Islet precursor cell (in vitro differentiated cells): ENCODE data around the gene CMPK1.

ENCODE experiments used
- DNase-seq: peaks from one replicate; pipeline ENCODE4 v3.0.0-alpha.2; 2018

The CMPK1 gene

DNA sequence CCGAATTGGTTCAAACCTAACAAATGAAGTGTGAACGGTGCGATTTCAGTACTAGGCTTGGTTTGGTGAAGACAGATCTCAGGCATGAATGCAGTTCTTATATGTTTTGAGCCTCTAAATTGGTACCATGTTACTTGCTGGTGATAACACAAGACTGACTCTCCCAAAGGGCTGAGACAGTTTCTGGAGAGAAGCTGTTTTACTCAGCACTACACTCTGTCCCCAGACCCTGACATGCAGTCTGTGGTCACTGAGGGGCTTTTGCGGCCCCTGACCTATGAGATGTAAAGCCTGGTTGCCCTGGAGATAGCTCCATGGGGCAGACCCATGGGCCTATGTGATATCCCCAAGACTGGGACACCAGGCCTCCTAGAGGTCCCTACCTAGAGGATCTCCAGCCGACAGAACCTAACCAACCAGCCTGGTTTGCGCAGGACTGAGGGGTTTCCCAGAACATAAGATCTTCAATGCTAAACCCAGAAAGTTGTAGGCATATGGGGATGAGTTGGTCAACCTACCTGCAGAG is 63.1 kb downstream of the CMPK1 start:
- DNase-seq, result no peak

DNA sequence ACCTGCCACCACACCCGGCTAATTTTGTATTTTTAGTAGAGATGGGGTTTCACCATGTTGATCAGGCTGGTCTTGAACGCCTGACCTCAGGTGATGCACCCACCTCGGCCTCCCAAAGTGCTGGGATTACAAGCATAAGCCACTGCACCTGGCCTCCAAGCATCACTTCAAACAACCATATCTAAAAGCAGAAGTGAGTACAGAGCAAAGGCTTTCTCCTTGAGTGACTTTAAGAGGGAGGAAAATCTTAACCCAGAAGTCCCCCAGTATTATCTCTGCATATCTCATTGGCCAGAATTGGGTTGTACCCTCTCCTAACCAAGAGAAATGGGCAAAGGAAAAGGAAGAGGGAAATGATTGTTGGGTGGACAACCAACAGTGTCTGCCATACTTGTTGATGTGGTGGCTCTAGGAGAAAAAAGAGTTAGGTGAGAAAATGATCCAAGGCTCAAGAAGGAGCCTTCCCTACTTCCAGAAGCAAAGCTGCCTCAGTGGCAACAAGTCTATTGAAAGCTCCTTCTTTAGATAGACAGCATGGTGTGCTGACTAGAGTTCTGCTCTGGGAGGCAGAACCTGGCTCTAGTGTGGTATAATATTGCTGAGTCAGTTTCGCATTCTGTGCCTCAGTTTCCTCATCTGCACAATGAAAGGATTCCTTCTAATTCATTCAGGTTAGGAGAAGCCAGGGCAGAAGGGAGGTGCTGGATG is 65.7 kb downstream of the CMPK1 start:
- DNase-seq, result peak; percentile 7

DNA sequence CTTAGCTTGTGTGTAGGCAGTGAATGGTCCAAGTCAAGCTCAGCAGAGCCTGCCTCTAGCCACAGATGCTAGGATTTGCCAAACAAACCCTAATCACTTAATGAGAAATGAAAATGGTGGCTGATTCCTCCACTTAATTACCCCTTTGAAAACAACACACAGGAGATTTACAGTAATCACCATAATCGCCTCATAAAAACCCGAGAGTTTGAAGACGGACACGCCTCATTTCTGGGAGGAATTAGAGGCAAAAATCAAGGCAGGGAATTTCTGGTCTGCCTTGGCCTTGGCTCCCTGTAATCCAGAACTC is 66.2 kb downstream of the CMPK1 start:
- peak; percentile 45 for DNase-seq

DNA sequence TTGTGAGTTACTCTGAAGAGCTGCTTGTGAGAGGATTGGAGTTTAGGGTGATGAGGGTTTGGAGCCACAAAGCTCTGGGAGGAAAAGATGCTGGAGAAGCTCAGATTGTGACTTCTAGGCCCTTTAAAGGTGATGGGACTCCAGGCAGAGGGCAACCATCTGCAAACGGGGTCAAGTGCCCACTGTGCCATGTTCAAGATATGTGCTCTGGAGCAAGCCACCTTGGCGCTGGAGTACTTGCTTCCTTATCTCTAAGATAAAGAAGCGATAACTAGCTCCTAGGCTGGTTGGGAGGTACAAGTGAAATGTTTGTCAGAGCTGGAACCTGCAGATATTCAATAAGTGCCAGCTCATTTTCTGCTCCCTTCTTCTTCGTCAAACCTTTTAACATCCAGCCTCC is 68.2 kb downstream of the CMPK1 start:
- no peak for DNase-seq

DNA sequence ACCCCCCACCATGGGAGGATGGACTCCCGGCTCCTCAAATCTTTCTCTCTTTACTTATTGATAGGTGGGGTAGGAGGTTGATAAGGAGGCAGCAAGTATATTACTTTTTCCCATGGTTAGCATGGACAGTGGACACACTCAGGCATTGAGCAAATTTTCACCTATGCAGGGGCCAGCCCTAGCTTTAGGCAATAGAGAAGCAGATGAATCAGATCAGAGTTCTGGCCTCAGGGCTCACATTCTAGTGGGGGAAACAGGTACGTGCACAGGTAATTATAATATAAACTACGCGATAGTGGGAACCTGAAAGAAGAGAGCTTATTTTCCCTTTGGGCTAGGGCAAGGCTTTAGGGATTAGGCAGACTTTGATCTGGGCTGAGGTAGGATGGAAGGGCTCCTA is 69.0 kb downstream of the CMPK1 start:
- no peak for DNase-seq

DNA sequence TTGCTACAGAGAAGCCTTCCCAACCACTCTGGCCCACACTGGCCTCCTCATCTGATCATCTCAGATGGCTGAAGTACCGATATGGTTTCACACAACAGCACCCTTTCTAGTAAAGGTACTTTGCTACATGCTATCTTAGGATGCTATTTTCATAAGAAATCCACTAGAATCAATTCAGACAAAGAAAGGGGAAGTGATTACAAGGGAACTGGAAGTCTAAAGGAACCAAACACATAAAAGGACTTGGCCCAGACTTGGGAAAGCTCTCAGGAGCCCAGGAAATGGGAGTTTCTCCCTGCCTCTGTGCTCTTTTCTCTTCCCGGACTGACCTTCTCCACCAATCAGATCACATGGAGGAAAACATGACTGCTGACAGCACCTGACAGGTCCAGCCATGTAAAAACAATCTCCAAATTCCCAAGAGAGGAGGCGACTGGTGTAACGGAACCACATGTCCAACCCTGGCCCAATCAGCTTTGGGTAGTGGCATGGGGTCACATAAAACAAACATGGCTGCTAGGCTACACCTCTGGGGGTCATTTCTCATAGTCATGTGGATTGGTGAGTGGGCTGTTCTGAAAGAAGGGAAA is 69.8 kb downstream of the CMPK1 start:
- DNase-seq, result no peak

DNA sequence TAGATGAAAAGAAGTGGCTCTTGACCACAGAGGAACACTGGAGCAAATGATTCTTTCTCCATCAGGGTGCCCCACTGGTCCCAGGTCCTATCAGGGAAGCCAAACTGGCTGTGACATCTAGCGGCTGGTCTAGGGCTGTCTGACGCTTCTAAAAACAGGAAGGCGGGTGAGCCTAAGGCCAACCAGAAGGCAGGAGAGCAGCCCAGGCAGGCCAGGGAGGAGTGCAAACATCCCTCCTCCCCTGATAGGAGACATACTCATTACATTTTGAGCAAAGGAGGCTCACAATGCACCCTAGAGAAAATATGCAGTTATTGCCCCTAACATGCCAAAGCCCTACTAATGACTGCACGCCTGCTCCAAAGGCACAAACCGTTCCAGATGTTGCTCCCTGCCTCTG is 72.1 kb downstream of the CMPK1 start:
- DNase-seq, result no peak

DNA sequence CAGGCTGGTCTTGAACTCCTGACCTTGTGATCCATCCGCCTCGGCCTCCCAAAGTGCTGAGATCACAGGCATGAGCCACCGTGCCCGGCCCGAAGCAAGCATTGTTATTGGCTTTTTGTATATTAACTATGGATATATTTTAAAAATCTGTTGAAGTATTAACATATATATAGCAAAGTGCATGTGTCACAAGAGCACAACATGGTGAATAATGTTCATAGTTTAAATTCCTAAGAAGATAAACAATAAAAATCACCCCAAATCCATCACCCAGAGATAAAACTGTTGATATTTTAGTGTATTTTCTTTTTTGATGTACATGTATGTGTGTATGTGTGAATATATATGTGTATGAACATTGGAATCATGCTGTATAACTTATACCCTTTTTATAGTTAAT is 73.4 kb downstream of the CMPK1 start:
- DNase-seq, result no peak

DNA sequence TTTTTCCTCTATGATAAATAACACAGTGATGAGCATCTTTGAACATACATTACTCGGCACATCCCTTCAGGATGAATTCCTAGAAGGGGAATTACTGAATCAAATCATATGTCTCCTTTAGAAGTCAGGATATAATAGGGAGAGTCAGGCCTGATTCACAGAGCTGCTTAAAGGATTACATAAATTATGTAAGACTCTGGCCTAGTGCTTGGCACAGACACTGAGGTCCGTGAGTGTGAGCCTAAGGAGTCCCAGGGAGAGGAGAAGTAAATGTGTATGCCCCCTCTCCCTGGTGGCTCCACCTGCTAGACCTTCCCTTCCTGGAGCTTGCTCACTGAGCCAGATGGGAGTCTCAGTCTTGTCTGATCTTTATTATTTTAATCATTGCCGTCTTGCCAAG is 73.9 kb downstream of the CMPK1 start:
- no peak for DNase-seq

DNA sequence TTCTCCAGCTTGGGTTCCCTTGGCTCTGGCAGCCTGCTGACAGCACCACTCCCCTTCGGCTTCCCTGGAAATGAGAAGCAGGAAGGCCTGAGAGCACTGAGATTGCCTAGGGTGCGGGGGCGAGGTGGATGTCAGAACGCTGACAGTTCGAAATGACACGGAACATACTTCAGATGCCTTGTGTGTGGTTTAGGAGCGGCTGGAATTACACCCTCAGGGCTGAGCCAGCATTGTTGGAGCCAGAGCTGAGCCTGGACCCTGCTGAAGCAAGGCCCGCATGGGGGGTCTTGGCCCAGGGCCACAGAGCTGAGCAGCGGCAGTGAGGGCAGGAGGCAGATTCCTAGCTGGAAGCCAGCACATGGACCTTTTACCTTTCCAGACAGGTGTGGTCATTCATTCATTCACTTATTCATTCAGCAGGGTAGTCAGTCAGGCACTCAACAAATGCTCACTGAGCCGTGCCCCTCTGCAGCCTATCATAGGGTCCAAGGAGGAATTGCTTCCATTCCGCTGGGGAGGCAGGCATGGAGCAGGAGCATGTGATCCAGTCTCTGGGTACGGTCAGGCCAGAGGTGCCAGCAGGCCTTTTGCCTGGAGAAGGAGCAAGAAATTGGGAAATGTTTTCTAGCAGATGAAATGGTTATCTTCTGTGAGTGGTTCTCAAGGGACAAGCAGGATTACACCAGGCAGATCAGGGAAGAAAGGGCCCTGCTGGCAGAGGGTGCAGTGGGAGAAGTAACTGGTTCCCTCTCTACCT is 75.9 kb downstream of the CMPK1 start:
- DNase-seq, result peak; percentile 98

DNA sequence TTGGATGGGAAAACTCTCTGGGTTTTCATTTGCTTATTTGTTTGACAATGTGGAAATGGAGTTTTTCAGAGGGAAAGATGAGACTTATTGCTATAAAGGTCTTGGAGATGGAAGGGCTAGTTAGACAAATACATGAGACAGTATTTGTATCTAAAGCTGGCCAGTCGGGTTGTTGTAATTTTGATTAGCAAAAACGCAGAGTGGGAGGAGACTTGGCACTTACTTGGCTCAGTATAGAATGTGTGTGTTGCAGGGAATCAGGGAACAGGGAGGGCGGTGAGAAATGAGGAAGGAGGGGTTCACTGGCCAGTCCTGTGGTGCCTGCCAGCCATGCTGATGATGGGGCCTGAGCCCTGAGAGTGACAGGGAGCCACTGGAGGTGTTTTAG is 76.5 kb downstream of the CMPK1 start:
- DNase-seq, result no peak

DNA sequence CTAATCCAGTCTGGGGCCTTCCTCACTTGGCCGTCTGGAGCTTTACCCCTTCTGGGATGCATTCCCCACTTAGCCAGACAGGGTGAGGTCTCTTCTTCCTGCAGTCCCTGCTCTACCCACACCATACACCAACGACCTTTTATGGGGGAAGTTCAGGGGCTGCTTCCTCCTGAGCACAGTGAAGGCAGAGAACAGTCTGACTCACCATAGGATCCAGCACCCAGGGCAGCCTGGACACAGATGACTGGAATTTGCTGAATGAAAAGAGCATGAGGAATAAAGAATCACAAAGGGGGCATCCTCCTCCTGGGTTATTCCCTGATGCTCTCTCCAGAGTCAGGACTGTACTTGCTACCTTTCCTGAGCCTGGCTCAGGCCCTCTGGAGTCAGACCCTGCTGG is 77.8 kb downstream of the CMPK1 start:
- peak; percentile 79 for DNase-seq

DNA sequence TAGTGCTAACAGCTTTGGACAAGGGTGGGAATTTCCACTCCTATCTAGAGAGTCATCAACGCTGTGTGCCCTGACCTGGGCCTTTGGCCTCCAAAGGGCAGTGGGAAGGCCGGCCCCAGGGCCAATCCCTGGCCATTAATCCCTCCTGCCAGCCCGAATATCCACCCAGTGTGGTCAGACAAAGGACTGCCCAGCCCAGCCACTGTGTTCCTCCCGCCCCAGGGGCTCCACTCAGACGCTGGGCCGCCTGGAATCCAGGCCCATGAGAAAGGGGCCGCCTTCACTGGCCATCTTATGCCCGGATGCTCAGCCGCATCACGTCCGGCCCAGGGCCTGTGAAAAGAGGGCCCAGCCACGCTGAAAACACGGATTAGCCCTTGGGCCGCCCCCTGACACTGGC is 78.8 kb downstream of the CMPK1 start:
- peak; percentile 78 for DNase-seq

DNA sequence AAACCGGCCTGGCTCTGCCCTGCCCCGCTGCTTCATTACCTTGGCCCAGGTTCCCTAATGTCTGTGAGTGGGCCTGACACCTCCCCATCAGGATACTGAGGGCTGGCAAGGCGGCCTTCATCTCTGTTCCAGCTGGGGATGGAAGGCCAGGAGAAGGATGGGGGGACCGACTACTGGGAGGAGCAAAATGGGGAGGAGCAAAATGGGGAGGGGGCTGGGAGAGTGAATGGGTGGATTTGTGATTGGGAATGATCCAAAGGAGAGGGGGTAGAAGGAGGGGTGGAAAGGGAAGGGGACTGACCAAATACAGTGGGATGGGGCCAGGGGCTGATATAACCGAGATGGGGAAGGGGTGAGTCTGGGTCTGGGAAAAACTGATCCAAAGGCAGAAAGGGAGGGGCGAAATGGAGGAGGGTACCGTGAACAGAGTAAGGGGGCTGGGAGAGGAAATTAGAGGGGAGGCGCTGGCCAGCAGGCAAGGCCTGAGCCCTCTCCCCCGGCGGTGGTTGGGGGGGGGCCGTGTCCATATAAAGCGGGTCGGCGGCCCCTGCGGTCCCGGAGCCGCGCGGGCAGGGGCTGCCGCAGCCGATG is 82.2 kb downstream of the CMPK1 start, which contains the start of gene FOXE3:
TSS of gene FOXE3 (plus strand) at position 558 of the 591 bp plus-strand sequence. CDS start at position 589, 31 bp downstream.
- no peak for DNase-seq

DNA sequence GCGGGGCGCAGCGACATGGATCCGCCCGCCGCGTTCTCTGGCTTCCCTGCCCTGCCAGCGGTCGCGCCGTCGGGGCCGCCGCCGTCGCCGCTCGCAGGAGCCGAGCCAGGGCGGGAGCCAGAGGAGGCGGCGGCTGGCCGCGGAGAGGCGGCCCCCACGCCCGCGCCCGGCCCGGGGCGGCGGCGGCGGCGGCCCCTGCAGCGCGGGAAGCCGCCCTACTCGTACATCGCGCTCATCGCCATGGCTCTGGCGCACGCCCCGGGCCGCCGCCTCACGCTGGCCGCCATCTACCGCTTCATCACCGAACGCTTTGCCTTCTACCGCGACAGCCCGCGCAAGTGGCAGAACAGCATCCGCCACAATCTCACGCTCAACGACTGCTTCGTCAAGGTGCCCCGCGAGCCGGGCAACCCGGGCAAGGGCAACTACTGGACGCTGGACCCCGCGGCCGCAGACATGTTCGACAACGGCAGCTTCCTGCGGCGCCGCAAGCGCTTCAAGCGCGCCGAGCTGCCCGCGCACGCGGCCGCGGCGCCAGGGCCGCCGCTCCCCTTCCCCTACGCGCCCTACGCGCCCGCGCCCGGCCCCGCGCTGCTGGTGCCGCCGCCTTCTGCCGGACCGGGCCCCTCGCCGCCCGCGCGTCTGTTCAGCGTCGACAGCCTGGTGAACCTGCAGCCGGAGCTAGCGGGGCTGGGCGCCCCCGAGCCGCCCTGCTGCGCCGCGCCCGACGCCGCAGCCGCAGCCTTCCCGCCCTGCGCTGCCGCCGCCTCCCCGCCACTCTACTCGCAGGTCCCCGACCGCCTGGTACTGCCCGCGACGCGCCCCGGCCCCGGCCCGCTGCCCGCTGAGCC is 83.0 kb downstream of the CMPK1 start:
- DNase-seq, result no peak

DNA sequence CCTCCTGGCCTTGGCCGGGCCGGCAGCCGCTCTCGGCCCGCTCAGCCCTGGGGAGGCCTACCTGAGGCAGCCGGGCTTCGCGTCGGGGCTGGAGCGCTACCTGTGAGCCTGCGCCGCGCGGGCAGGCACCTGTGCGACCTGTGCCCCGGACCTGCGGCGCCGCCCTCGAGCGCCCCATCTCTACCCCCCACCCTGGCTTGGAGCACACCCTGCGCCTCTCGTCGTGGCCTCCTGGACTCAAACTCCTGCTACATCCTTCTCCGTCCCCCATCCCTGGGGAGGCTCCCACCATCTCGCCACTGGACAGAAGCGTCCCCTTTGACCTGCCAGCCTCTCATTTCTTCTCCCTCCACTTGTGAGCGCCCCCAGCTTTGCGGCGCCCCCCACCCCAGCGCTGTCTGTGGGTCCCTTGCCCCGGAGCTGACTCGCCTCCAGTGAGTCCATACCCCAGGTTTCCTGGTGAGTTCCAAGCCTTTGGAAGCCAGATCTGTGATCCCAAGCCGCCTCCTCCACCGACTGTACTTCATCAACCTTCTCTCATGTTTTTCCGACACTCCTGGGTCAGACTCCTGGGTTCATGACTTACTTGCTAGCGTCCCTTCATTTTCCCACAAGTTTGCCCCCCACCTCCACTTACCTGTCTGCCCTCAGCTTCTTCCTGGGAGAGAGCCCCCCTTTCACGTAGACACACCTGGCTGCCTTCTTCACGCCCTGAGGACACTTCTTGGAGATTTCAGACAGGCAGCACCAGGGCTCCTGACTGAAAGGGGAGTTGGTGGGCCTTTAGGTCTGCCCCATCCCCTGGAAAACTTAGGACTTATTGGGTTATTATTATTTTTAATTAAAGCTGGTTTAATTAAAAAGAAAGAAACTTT is 83.8 kb downstream of the CMPK1 start:
- no peak for DNase-seq

DNA sequence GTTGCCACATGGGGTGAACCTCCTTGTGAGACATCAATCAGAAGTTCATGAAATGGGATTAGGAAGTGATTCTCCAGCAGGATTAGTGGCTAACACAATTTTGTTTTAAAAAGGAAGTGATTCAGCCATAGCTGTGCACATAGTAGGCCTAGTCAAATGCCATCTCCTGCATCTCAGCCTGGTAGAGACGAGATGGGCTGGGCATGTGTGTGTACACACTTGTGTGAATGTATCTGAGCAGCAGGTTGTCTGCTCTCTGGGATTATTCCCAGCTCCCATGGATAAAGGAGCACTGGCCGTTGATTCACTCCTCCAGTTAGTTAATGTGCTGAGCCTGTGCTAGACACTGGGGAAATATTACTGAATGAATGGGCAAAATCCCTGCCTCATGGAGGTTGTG is 84.5 kb downstream of the CMPK1 start:
- no peak for DNase-seq

DNA sequence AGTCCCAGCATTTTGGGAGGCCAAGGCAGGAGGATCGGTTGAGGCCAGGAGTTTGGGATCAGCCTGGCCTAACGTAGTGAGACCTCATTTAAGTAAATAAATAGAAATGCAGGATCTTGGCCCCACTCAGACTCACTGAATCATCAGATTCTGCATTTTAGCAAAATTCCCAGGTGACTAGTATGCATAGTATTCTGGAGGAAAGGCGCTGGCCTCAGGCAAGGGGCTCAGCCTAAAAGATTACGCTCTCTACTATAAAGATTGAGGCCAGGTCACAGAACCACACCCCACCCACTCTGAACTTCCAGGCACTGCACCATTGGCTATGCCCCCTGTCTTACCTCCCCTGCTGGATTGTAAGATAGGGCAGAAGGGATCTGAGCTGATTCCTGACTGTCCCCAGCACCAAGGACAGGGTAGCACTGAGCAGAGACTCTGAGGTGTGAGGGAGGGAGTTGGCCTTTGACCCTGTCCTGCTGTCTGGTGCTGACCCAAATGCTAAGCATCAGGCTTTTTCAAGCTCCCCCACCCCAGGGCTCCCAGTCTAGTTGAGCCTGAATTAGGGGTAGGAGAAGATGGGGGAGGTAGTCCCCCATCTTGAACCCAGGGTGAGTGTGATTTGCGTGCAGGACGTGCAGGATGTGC is 85.2 kb downstream of the CMPK1 start:
- no peak for DNase-seq

DNA sequence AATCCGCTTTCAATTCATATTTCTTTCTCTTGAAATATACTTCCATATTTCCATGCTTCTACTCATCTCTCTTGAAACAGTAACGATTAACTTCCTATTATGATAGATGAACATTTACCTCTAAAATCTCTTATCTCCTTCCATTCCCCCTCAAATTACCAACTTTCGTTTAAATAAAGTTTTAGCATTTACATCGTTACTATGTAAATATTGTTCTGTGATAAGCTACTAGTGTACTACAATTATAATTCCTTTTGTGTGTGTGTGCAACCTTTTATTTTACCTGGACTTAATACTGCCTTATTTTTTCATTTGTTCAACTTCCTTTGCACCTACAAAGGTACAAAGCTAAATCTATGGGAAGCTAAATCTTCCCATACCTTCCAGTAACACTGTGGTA is 87.0 kb downstream of the CMPK1 start:
- no peak for DNase-seq

DNA sequence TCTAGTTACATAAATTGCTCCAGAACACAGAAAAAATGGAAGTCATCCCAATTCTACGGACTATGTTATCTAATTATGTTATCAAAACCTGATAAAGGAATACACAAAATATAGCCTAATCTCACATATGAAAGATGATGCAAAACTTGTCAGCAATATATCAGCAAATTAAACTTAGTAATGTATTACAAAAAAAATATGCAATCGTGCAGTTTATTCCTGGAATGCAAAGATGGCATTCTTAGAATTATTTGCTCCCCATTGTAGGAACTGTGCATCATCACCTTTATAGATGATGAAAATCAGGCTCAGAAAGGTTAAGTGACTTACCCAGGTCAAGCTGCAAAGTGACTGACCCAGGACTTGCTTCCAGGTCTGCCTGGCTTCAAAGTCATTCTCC is 90.3 kb downstream of the CMPK1 start:
- DNase-seq, result no peak

DNA sequence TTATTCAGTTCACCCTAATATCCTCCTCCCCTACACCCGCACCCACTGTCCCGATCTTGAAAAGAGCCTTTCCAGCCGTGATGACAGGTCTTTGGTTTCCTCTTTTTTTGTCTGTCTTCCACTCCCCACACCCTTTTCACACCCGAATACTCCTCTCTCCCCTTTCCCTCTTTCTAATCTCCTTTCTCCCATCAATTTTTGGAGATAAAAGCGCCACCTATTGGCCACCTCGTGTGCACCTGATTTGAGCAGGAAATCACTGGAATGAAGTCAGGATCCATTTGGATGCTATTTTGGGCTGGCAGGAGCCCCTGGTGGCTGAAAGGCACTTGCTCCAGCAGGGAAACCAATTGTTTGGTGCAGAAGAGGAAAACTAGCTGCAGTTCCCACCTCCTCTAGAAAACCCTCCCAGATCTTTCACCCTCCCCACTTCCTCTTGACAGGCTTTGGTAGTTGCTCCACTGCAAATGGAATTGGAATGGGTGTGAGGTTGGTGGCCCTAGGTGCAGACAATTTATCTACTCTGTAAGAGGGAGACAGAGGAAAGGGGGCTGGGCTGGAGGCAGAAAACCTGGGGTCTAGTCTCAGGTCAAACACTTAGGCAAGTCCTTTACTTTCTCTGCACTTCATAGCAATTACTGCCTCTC is 90.9 kb downstream of the CMPK1 start:
- DNase-seq, result peak; percentile 80
